Duodenal mucosa (tissue), 2 donors: ENCODE results near the gene RNF187.
"Not testable (repeated sequence)": the region's sequence is repeated elsewhere in the genome, so short reads cannot be mapped to it uniquely, and the experiment has no call there.

Source experiments
- H3K27ac ChIP-seq: one replicate; pipeline ENCODE4 v1.7.0; 2013; ENCODE audit warnings: low read depth, low read length
- H3K27me3 ChIP-seq, 2 donors: one replicate each; pipeline ENCODE4 v1.7.0; 2013; ENCODE audit warnings: low read length in 2 of 2, control low read depth in 1 of 2; ENCODE audit not compliant: insufficient read depth in 2 of 2, control insufficient read depth in 1 of 2
- H3K36me3 ChIP-seq, 2 donors: one replicate each; pipeline ENCODE4 v1.7.0; 2013; ENCODE audit warnings: low read length in 2 of 2, control low read depth in 1 of 2; ENCODE audit not compliant: insufficient read depth in 2 of 2, control insufficient read depth in 1 of 2
- H3K4me1 ChIP-seq, 2 donors: one replicate each; pipeline ENCODE4 v1.7.0; 2013; ENCODE audit warnings: low read length in 2 of 2, control low read depth in 1 of 2; ENCODE audit not compliant: insufficient read depth in 2 of 2, control insufficient read depth in 1 of 2
- H3K4me3 ChIP-seq, 2 donors: one replicate each; pipeline ENCODE4 v1.7.0; 2013; ENCODE audit warnings: low read length in 2 of 2, low read depth in 1 of 2
- H3K9ac ChIP-seq, 2 donors: one replicate each; pipeline ENCODE4 v1.7.0; 2013; ENCODE audit warnings: low read length in 2 of 2, low read depth in 1 of 2
- H3K9me3 ChIP-seq, 2 donors: one replicate each; pipeline ENCODE4 v1.7.0; 2013; ENCODE audit warnings: low read length in 2 of 2, control low read depth in 1 of 2; ENCODE audit not compliant: control insufficient read depth in 1 of 2

RNF187 gene

GRCh38 chr1:228494970-228495853 is 8.0 kb downstream of the RNF187 start:
- H3K36me3 ChIP-seq: peaks cover 16 to 50% of the 10 kb centered on the region in 2 donors
- no peaks in the 10 kb centered on the region for H3K9me3 ChIP-seq
- H3K4me1 ChIP-seq: peaks cover 4 to 6% of the 10 kb centered on the region in 2 donors
- no peaks in the 10 kb centered on the region for H3K27me3 ChIP-seq
- no peak overlapping the region for H3K4me3 ChIP-seq
- no peak overlapping the region for H3K9ac ChIP-seq
- H3K27ac ChIP-seq: no peak overlapping the region

GRCh38 chr1:228496084-228496483 is 8.9 kb downstream of the RNF187 start:
- no peak overlapping the region for H3K4me3 ChIP-seq
- peaks cover 12 to 44% of the 10 kb centered on the region in 2 donors for H3K36me3 ChIP-seq
- no peak overlapping the region for H3K27ac ChIP-seq

GRCh38 chr1:228496494-228496893 is 9.3 kb downstream of the RNF187 start:
- H3K4me1 ChIP-seq: peaks cover 10 to 17% of the 10 kb centered on the region in 2 donors
- peaks cover 12 to 44% of the 10 kb centered on the region in 2 donors for H3K36me3 ChIP-seq
- no peaks in the 10 kb centered on the region for H3K27me3 ChIP-seq
- no peak overlapping the region for H3K27ac ChIP-seq
- no peak overlapping the region for H3K9ac ChIP-seq
- H3K4me3 ChIP-seq: no peak overlapping the region
- no peaks in the 10 kb centered on the region for H3K9me3 ChIP-seq

More at GRCh38 chr1:228496084-228496483, 8.9 kb downstream of the RNF187 start:
- Histone ChIP-seq H3K4me1 (peaks cover 10 to 12% of the 10 kb centered on the region in 2 donors), H3K27me3 (no peaks in the 10 kb centered on the region), H3K9ac (no peak overlapping the region), H3K9me3 (no peaks in the 10 kb centered on the region)

- H3K9me3 ChIP-seq: no peaks in the 10 kb centered on the region
- H3K4me1 ChIP-seq: peaks cover 10 to 18% of the 10 kb centered on the region in 2 donors
- H3K27ac ChIP-seq: no peak overlapping the region
- H3K9ac ChIP-seq: no peak overlapping the region
- H3K27me3 ChIP-seq: no peaks in the 10 kb centered on the region
- no peak overlapping the region for H3K4me3 ChIP-seq
- H3K36me3 ChIP-seq: peaks cover 12 to 38% of the 10 kb centered on the region in 2 donors
Measured at GRCh38 chr1:228497206-228497605, 10.0 kb downstream of the RNF187 start.

GRCh38 chr1:228497817-228498216 is 10.6 kb downstream of the RNF187 start:
- Histone ChIP-seq H3K36me3 (peaks cover 12 to 37% of the 10 kb centered on the region in 2 donors), H3K4me1 (peaks cover 10 to 18% of the 10 kb centered on the region in 2 donors), H3K9ac (no peak overlapping the region), H3K4me3 (no peak overlapping the region), H3K9me3 (no peaks in the 10 kb centered on the region), H3K27me3 (no peaks in the 10 kb centered on the region), H3K27ac (no peak overlapping the region)

- H3K4me3 ChIP-seq: peak overlapping the region in 1 of 2 donors; percentile 49
- H3K9ac ChIP-seq: no peak overlapping the region
- peaks cover 10 to 18% of the 10 kb centered on the region in 2 donors for H3K4me1 ChIP-seq
- no peaks in the 10 kb centered on the region for H3K9me3 ChIP-seq
- peaks cover 3 to 13% of the 10 kb centered on the region in 2 donors for H3K36me3 ChIP-seq
- H3K27ac ChIP-seq: no peak overlapping the region
- no peaks in the 10 kb centered on the region for H3K27me3 ChIP-seq
Measured at GRCh38 chr1:228500143-228500734, 13.1 kb downstream of the RNF187 start.

- Histone ChIP-seq H3K4me1 (peaks cover 10 to 18% of the 10 kb centered on the region in 2 donors), H3K27me3 (no peaks in the 10 kb centered on the region), H3K9ac (peak overlapping the region in 1 of 2 donors; percentile 6), H3K27ac (no peak overlapping the region), H3K9me3 (no peaks in the 10 kb centered on the region), H3K36me3 (peaks cover 3 to 6% of the 10 kb centered on the region in 2 donors), H3K4me3 (no peak overlapping the region)
Measured at GRCh38 chr1:228500901-228501871, 14.0 kb downstream of the RNF187 start.

GRCh38 chr1:228502522-228502921 is 15.3 kb downstream of the RNF187 start:
- Histone ChIP-seq H3K4me3 (no peak overlapping the region), H3K27me3 (no peaks in the 10 kb centered on the region), H3K9me3 (no peaks in the 10 kb centered on the region), H3K27ac (no peak overlapping the region), H3K36me3 (peaks cover 0 to under 1% of the 10 kb centered on the region in 2 donors), H3K9ac (no peak overlapping the region), H3K4me1 (peaks cover 10 to 18% of the 10 kb centered on the region in 2 donors)

- H3K27me3 ChIP-seq, H3K4me1 ChIP-seq, H3K36me3 ChIP-seq, H3K27ac ChIP-seq, H3K9ac ChIP-seq, H3K4me3 ChIP-seq, H3K9me3 ChIP-seq: not testable (repeated sequence)
Measured at GRCh38 chr1:228505944-228506343, 18.8 kb downstream of the RNF187 start.
